Fibroblast of lung (primary cell): ENCODE data around the gene BGN.

Experiments
- EZH2 ChIP-seq: IDR thresholded peaks from 2 replicates; pipeline ENCODE4 v1.5.1; 2012; ENCODE audit warnings: low read length, control low read depth, mild to moderate bottlenecking; ENCODE audit errors: missing control alignments
- TF ChIP-seq, protein P1 (sequence below), 2 donors: IDR thresholded peaks in 1 of 2; conservative IDR thresholded peaks in 1 of 2; 1 replicate in 1 of 2; 2 replicates in 1 of 2; pipeline ENCODE4 v1.5.1; 2011 to 2012; ENCODE audit warnings: low read length in 2 of 2, control low read depth in 1 of 2, inconsistent platforms in 1 of 2, low read depth in 1 of 2, mild to moderate bottlenecking in 1 of 2

DNA sequence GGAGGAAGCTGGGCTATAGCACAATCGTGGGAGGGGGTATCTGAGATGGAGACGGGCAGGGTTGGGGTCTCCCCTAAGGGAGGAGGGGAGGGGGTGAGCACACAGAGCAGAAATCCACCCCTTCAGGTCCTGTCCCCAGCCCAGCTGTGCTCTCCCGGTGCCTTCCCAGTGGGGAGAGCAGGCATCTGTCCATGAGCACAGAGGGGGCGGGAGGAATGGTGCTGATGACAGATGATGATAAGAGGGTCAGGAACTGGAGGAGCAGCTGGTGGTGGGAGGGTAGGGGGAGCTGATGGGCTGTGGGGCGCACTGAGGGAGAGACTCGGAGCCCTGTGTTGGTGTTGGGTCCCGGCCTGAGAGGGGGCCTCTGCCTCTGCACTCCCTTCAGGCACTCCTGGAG, 31.3 kb downstream of the BGN start:
- TF ChIP-seq, protein P1, sequence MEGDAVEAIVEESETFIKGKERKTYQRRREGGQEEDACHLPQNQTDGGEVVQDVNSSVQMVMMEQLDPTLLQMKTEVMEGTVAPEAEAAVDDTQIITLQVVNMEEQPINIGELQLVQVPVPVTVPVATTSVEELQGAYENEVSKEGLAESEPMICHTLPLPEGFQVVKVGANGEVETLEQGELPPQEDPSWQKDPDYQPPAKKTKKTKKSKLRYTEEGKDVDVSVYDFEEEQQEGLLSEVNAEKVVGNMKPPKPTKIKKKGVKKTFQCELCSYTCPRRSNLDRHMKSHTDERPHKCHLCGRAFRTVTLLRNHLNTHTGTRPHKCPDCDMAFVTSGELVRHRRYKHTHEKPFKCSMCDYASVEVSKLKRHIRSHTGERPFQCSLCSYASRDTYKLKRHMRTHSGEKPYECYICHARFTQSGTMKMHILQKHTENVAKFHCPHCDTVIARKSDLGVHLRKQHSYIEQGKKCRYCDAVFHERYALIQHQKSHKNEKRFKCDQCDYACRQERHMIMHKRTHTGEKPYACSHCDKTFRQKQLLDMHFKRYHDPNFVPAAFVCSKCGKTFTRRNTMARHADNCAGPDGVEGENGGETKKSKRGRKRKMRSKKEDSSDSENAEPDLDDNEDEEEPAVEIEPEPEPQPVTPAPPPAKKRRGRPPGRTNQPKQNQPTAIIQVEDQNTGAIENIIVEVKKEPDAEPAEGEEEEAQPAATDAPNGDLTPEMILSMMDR (conservative IDR thresholded peaks at IDR 0.05 in 1 of 2, IDR thresholded peaks at IDR 0.05 in 1 of 2; ENCODE audit: low read depth in 1 of 2, low read length in 2 of 2) = no peak
- no peak for TF ChIP-seq EZH2
